MCF 10A (cell line): ENCODE results near the gene PTPRM. TPM values are rescaled to one million over a fixed set of nuclear protein-coding genes. Genes with fewer than 3 reads are reported as not detected.

Source experiments
- BruUV-seq: library from RNA; stranded (reverse); fragments of 400-500 nt; replicated peaks from 2 replicates; lab custom pipeline; 2021; lab: Mats Ljungman, UMichigan
- CTCF ChIA-PET: fragments of 300-600 bp; sonication (Branson Sonifier 250); formaldehyde crosslinking; extraction: SDS; loops from one replicate; lab custom pipeline; 2021; ENCODE audit warnings: antibody characterized with exemption, inconsistent platforms; lab: Yijun Ruan, JAX
- POLR2A ChIA-PET: fragments of 300-600, 350-650 bp; sonication (Branson Sonifier 250); formaldehyde crosslinking; extraction: SDS; loops from one replicate; lab custom pipeline; 2020; ENCODE audit warnings: antibody characterized with exemption, inconsistent platforms; lab: Yijun Ruan, JAX
- DNase-seq: peaks from one replicate; pipeline ENCODE4 v3.0.0-alpha.2; 2018; ENCODE audit not compliant: unreplicated experiment
- H3K27ac Mint-ChIP-seq: one replicate; pipeline ENCODE4 v1.8.0; 2022; ENCODE audit warnings: mild to moderate bottlenecking, low read depth, mixed read lengths; ENCODE audit not compliant: unreplicated experiment
- H3K27me3 Mint-ChIP-seq: one replicate; pipeline ENCODE4 v1.8.0; 2022; ENCODE audit warnings: mixed read lengths; ENCODE audit not compliant: insufficient read depth, unreplicated experiment
- H3K36me3 Mint-ChIP-seq: one replicate; pipeline ENCODE4 v1.8.0; 2022; ENCODE audit warnings: mild to moderate bottlenecking, moderate library complexity, mixed read lengths; ENCODE audit not compliant: insufficient read depth, unreplicated experiment
- H3K4me1 Mint-ChIP-seq: one replicate; pipeline ENCODE4 v1.8.0; 2022; ENCODE audit warnings: mixed read lengths; ENCODE audit not compliant: insufficient read depth, unreplicated experiment
- H3K4me3 Mint-ChIP-seq: one replicate; pipeline ENCODE4 v1.8.0; 2022; ENCODE audit warnings: mild to moderate bottlenecking, moderate library complexity, mixed read lengths; ENCODE audit not compliant: unreplicated experiment
- H3K9me3 Mint-ChIP-seq: one replicate; pipeline ENCODE4 v1.8.0; 2022; ENCODE audit warnings: mixed read lengths; ENCODE audit not compliant: unreplicated experiment
- CTCF ChIP-seq: fragments of 200-600 bp; IDR thresholded peaks from one replicate; pipeline ENCODE4 v1.8.0; 2022; ENCODE audit warnings: antibody characterized with exemption, mild to moderate bottlenecking; ENCODE audit not compliant: unreplicated experiment
- intact Hi-C: fragments of 100-400 bp; cut with micrococcal nuclease; formaldehyde crosslinking; loops from 2 replicates; pipeline ENCODE4 v1.14.1; 2022
- total RNA-seq: library from RNA; stranded (reverse); gene quantifications from 2 replicates; pipeline ENCODE4 v1.2.3, GENCODE V29; 2022

PTPRM gene
- total RNA-seq, 1 experiment from 2014 or later, result 82.8 TPM

- H3K27ac Mint-ChIP-seq, result no peak overlapping the region
- no TSS peak for BruUV-seq
- no peak for DNase-seq
These were observed 506.1 kb downstream of the PTPRM start for GRCh38 chr18:8073167-8073566.

GRCh38 chr18:8080092-8080491 is 513.0 kb downstream of the PTPRM start:
- Mint-ChIP-seq H3K4me3 (no peak overlapping the region), H3K4me1 (no peaks in the 10 kb centered on the region), H3K9me3 (no peaks in the 10 kb centered on the region), H3K27ac (no peak overlapping the region), H3K36me3 (peaks cover 28% of the 10 kb centered on the region), H3K27me3 (no peaks in the 10 kb centered on the region)
- no TSS peak for BruUV-seq
- CTCF ChIA-PET, result no interaction called here
- POLR2A ChIA-PET, result no interaction called here
- intact Hi-C loops, result loop anchor here (10.0 kb wide), 2 partner anchors 285 to 805 kb away; no protein-coding TSS in a partner anchor
- no peak for DNase-seq
- no peak for TF ChIP-seq CTCF

More at GRCh38 chr18:8073167-8073566, 506.1 kb downstream of the PTPRM start:
- intact Hi-C loops, result no loop called here
- Mint-ChIP-seq H3K36me3 (peaks cover 20% of the 10 kb centered on the region), H3K4me3 (no peak overlapping the region), H3K9me3 (no peaks in the 10 kb centered on the region), H3K4me1 (no peaks in the 10 kb centered on the region), H3K27me3 (no peaks in the 10 kb centered on the region)
- ChIA-PET POLR2A (no interaction called here), CTCF (interaction anchor here (0.7 kb wide), 1 partner anchor 492 kb away, joined by 3 read pairs; no protein-coding TSS in a partner anchor)
- no peak for TF ChIP-seq CTCF

- no peak for TF ChIP-seq CTCF
- ChIA-PET POLR2A (interaction anchor here (0.6 kb wide), 1 partner anchor 209 kb away, joined by 3 read pairs; no protein-coding TSS in a partner anchor), CTCF (no interaction called here)
- Mint-ChIP-seq H3K27me3 (no peaks in the 10 kb centered on the region), H3K4me1 (no peaks in the 10 kb centered on the region), H3K4me3 (no peak overlapping the region), H3K36me3 (peaks cover 39% of the 10 kb centered on the region), H3K27ac (peak overlapping the region; percentile 61), H3K9me3 (no peaks in the 10 kb centered on the region)
- no peak for DNase-seq
- no TSS peak for BruUV-seq
- intact Hi-C loops, result loop anchor here (10.0 kb wide), 2 partner anchors 286 to 806 kb away; no protein-coding TSS in a partner anchor
These were observed 514.2 kb downstream of the PTPRM start for GRCh38 chr18:8081267-8081666.

GRCh38 chr18:8081872-8082553 is 514.9 kb downstream of the PTPRM start:
- Mint-ChIP-seq H3K27ac (peak overlapping the region; percentile 61), H3K27me3 (no peaks in the 10 kb centered on the region), H3K9me3 (no peaks in the 10 kb centered on the region), H3K4me1 (no peaks in the 10 kb centered on the region), H3K36me3 (peaks cover 41% of the 10 kb centered on the region), H3K4me3 (no peak overlapping the region)
- ChIA-PET CTCF (no interaction called here), POLR2A (interaction anchor here (0.6 kb wide), 1 partner anchor 210 kb away, joined by 3 read pairs; no protein-coding TSS in a partner anchor)
- intact Hi-C loops, result loop anchor here (10.0 kb wide), 2 partner anchors 287 to 807 kb away; no protein-coding TSS in a partner anchor
- TF ChIP-seq CTCF, result no peak
- BruUV-seq, result no TSS peak
- no peak for DNase-seq
